K562 (cell line): ENCODE measurements around the gene INVS. TPM values are rescaled to one million over a fixed set of nuclear protein-coding genes. Genes with fewer than 3 reads are reported as not detected.

Experiments
- ATAC-seq: fragments of 200-7000 bp; cut with Tn5 transposase; 3 replicates; pipeline ENCODE4 v1.9.1; 2020; ENCODE audit warnings: moderate library complexity
- BruUV-seq: library from RNA; stranded (reverse); fragments of 400-500 nt; replicated peaks from 2 replicates; lab custom pipeline; 2021; lab: Mats Ljungman, UMichigan
- CTCF ChIA-PET: fragments of 300-600 bp; formaldehyde crosslinking; extraction: SDS; loops from one replicate; lab custom pipeline; 2021; ENCODE audit warnings: low intra/inter-chr PET ratio; lab: Yijun Ruan, JAX
- POLR2A ChIA-PET: fragments of 300-600, 350-650 bp; sonication (Branson Sonifier 250); formaldehyde crosslinking; extraction: SDS; loops from one replicate; lab custom pipeline; 2021; ENCODE audit warnings: antibody characterized with exemption, inconsistent platforms; lab: Yijun Ruan, JAX
- DNase-seq, 4 experiments: peaks; one replicate each; pipeline versions ENCODE4 v3.0.0 to v3.0.0-alpha.2; 2011 to 2018; ENCODE audit warnings: low spot score in 3 of 4, mixed read lengths in 3 of 4; ENCODE audit errors: extremely low read depth in 1 of 4
- FAIRE-seq: peaks from 2 replicates; lab custom pipeline; 2011; peaks lifted over from hg19 to GRCh38; lab: Jason Lieb, UNC
- H2AFZ ChIP-seq: 2 replicates; pipeline ENCODE4 v1.6.0; 2011; ENCODE audit warnings: low read depth, low read length, control low read depth, inconsistent platforms
- H3K27ac ChIP-seq: fragments of 200-600 bp; 3 replicates; pipeline ENCODE4 v1.8.0; 2011; ENCODE audit warnings: low read depth, mild to moderate bottlenecking, control low read depth, inconsistent platforms, low read length, moderate library complexity, mixed read lengths; ENCODE audit errors: extremely low read depth
- H3K27me3 ChIP-seq, 2 experiments: fragments of 300-600 bp in 1 of 2; 2 replicates in 1 of 2; 3 replicates in 1 of 2; pipeline versions ENCODE4 v1.6.0 to v1.8.0; 2011; ENCODE audit warnings: inconsistent platforms in 2 of 2, low read length in 2 of 2, mild to moderate bottlenecking in 1 of 2, mixed read lengths in 1 of 2, moderate library complexity in 1 of 2; ENCODE audit not compliant: control insufficient read depth in 2 of 2, insufficient read depth in 2 of 2
- H3K36me3 ChIP-seq: fragments of 300-600 bp; 3 replicates; pipeline ENCODE4 v1.8.0; 2011; ENCODE audit warnings: mild to moderate bottlenecking, low read length, inconsistent platforms; ENCODE audit not compliant: control insufficient read depth, insufficient read depth
- H3K4me1 ChIP-seq, 2 experiments: fragments of 200-600 bp in 1 of 2; replicated peaks in 1 of 2; 2 replicates in 1 of 2; 3 replicates in 1 of 2; pipeline versions ENCODE4 v1.5.1 to v1.8.0; 2011; ENCODE audit warnings: inconsistent platforms in 2 of 2, low read length in 2 of 2, mild to moderate bottlenecking in 1 of 2, mixed read lengths in 1 of 2, moderate library complexity in 1 of 2; ENCODE audit not compliant: control insufficient read depth in 2 of 2, insufficient read depth in 2 of 2
- H3K4me2 ChIP-seq: 2 replicates; pipeline ENCODE4 v1.6.1; 2011; ENCODE audit warnings: low read length, control low read depth, inconsistent platforms, mixed read lengths; ENCODE audit not compliant: insufficient read depth
- H3K4me3 ChIP-seq: fragments of 200-600 bp; sonication (generic), shearing (Covaris generic); 2 replicates; pipeline ENCODE4 v1.5.1; 2016; ENCODE audit warnings: control low read depth, inconsistent platforms
- H3K79me2 ChIP-seq: fragments of 200-600 bp; 3 replicates; pipeline ENCODE4 v1.8.0; 2011; ENCODE audit warnings: low read length, inconsistent platforms; ENCODE audit not compliant: control insufficient read depth, insufficient read depth
- H3K9ac ChIP-seq, 2 experiments: 2 replicates each; pipeline versions ENCODE4 v1.6.0 to v1.6.1; 2011; ENCODE audit warnings: low read depth in 2 of 2, low read length in 2 of 2, control low read depth in 1 of 2, inconsistent platforms in 1 of 2, mild to moderate bottlenecking in 1 of 2, mixed read lengths in 1 of 2; ENCODE audit not compliant: insufficient read depth in 1 of 2
- H3K9me1 ChIP-seq: one replicate; pipeline ENCODE4 v1.6.0; 2011; ENCODE audit warnings: inconsistent platforms, mild to moderate bottlenecking, low read length, moderate library complexity; ENCODE audit not compliant: control insufficient read depth, insufficient read depth
- H3K9me3 ChIP-seq: replicated peaks from 2 replicates; pipeline ENCODE4 v1.5.1; 2011; ENCODE audit warnings: low read depth, low read length, inconsistent platforms; ENCODE audit not compliant: control insufficient read depth, insufficient read depth
- H4K20me1 ChIP-seq: replicated peaks from 2 replicates; pipeline ENCODE4 v1.6.1; 2011; ENCODE audit warnings: low read length, inconsistent platforms, mixed read lengths; ENCODE audit not compliant: control insufficient read depth, insufficient read depth
- GATAD2B ChIP-seq: fragments of 450-650 bp; IDR thresholded peaks from 2 replicates; pipeline ENCODE4 v1.6.1; 2017; ENCODE audit warnings: mild to moderate bottlenecking, borderline replicate concordance
- PATZ1 ChIP-seq: fragments of 250-450 bp; sonication (Bioruptor Pico); IDR thresholded peaks from 2 replicates; pipeline ENCODE4 v1.5.0; 2020; ENCODE audit warnings: mild to moderate bottlenecking, borderline replicate concordance
- TGIF2 ChIP-seq: sonication (generic); formaldehyde crosslinking; IDR thresholded peaks from 2 replicates; pipeline ENCODE4 v1.8.1; 2022; ENCODE audit warnings: mild to moderate bottlenecking, missing genetic modification reagents, moderate library complexity
- WGBS: fragments of 100-300 bp; shearing (Covaris generic); methylation state at CpG from one replicate; pipeline ENCODE4 v1.1.6; 2016; ENCODE audit warnings: low coverage, mixed read lengths; ENCODE audit not compliant: insufficient coverage; ENCODE audit errors: missing lambda C conversion rate; 5-methylcytosine and 5-hydroxymethylcytosine counted together
- in situ Hi-C: fragments of 300-500 bp; cut with MboI; formaldehyde crosslinking; loops from 4 replicates; pipeline ENCODE4 v1.15.0; 2018; ENCODE audit warnings: inconsistent platforms, mixed read lengths
- intact Hi-C: fragments of 100-400 bp; cut with micrococcal nuclease; formaldehyde crosslinking; loops from 2 replicates; pipeline ENCODE4 v1.14.2; 2022
- polyA plus RNA-seq, 8 experiments: library from polyadenylated mRNA; depleted of rRNA in 4 of 8; stranded (reverse) in 5 of 8; unstranded in 3 of 8; fragments of >200 nt; fragmentation: Nextera tagmentation in 2 of 8; fragmentation: Illumina TruSeq in 1 of 8; extraction: Ambion mirVana in 2 of 8; extraction: Trizol in 1 of 8; gene quantifications; 2 replicates each; pipeline versions ENCODE4 v1.2.1 to v1.2.3, GENCODE V29; 2011 to 2014; ENCODE audit warnings: inconsistent platforms in 1 of 8, missing spikeins in 1 of 8
- total RNA-seq, 7 experiments: library from RNA; depleted of rRNA in 6 of 7; stranded (reverse); fragments of >200 nt in 6 of 7; fragmentation: Illumina TruSeq in 2 of 7; extraction: Trizol in 2 of 7; gene quantifications; 2 replicates each; pipeline versions ENCODE4 v1.2.1 to v1.2.3, GENCODE V29; 2011 to 2021; ENCODE audit warnings: low replicate concordance in 1 of 7

INVS gene
- total and polyA plus RNA-seq, 9 of the 15 experiments (the other 6 are each of a cell fraction or from before 2014, with no cell fraction given), result 0.77 to 18.5 (median 10.0) TPM

- H3K27ac ChIP-seq, result no peak overlapping the region
- no peak for DNase-seq
- no peak for TF ChIP-seq PATZ1 (CRISPR knock-in tag)
- TF ChIP-seq GATAD2B, result no peak
- no peak for TF ChIP-seq TGIF2 (CRISPR knock-in tag)
- TF ChIP-seq, all 486 proteins: peak for 0
- no peaks in the 10 kb centered on the region; the same call in 2 of the 3 replicates for H3K36me3 ChIP-seq
- H3K4me1 ChIP-seq, result no peaks in the 10 kb centered on the region
- no peaks in the 10 kb centered on the region for H3K79me2 ChIP-seq
- WGBS, result 40% methylated on average over 5 of the region's 5 CpGs
- no peaks in the 10 kb centered on the region for H4K20me1 ChIP-seq
- ATAC-seq (no peak), FAIRE-seq (no peak)
- no peak overlapping the region for H2AFZ ChIP-seq
- POLR2A ChIA-PET, result no interaction called here
- H3K9me3 ChIP-seq, result no peaks in the 10 kb centered on the region
- no peak overlapping the region for H3K4me2 ChIP-seq
- no peak overlapping the region for H3K9ac ChIP-seq
- BruUV-seq, result no TSS peak
- intact Hi-C loops (no loop called here), in situ Hi-C loops (no loop called here)
- no peak overlapping the region for H3K4me3 ChIP-seq
- H3K27me3 ChIP-seq, result no peaks in the 10 kb centered on the region
- CTCF ChIA-PET, result interaction anchor here (0.5 kb wide), 1 partner anchor 12 kb away, joined by 3 read pairs; no protein-coding TSS in a partner anchor
- no peaks in the 10 kb centered on the region for H3K9me1 ChIP-seq
Observed at GRCh38 chr9:100167915-100168654, 69.0 kb downstream of the INVS start.
